HG03571 (cell line): ENCODE results near the gene FLT1.

Experiments used
- ATAC-seq: cut with Tn5 transposase; IDR thresholded peaks from one replicate; pipeline ENCODE4 v1.9.1; 2021; ENCODE audit not compliant: unreplicated experiment

The FLT1 gene

GRCh38 chr13:28494778-28495537 is at the start of gene FLT1:
Gene FLT1, minus strand, starts transcription at chr13:28495128. Its CDS starts 285 bp downstream, at chr13:28494843.
- no peak for ATAC-seq

- no peak for ATAC-seq
These were observed 49.1 kb upstream of the FLT1 start for GRCh38 chr13:28544026-28544425.

GRCh38 chr13:28542804-28543203 is 47.9 kb upstream of the FLT1 start:
- no peak for ATAC-seq

GRCh38 chr13:28541966-28542365 is 47.0 kb upstream of the FLT1 start:
- ATAC-seq: no peak

GRCh38 chr13:28540612-28541011 is 45.7 kb upstream of the FLT1 start:
- no peak for ATAC-seq

GRCh38 chr13:28539625-28540286 is 44.8 kb upstream of the FLT1 start:
- ATAC-seq: no peak

GRCh38 chr13:28538932-28539331 is 44.0 kb upstream of the FLT1 start:
- ATAC-seq: no peak

- no peak for ATAC-seq
These were observed 42.2 kb upstream of the FLT1 start for GRCh38 chr13:28537171-28537570.

GRCh38 chr13:28536371-28536770 is 41.4 kb upstream of the FLT1 start:
- no peak for ATAC-seq

- no peak for ATAC-seq
These were observed 40.8 kb upstream of the FLT1 start for GRCh38 chr13:28535734-28536133.

GRCh38 chr13:28534801-28535200 is 39.9 kb upstream of the FLT1 start:
- ATAC-seq: no peak

- no peak for ATAC-seq
These were observed 39.3 kb upstream of the FLT1 start for GRCh38 chr13:28534210-28534609.

GRCh38 chr13:28533441-28534166 is 38.7 kb upstream of the FLT1 start:
- ATAC-seq: no peak

GRCh38 chr13:28533125-28533436 is 38.2 kb upstream of the FLT1 start:
- ATAC-seq: no peak

- no peak for ATAC-seq
These were observed 37.6 kb upstream of the FLT1 start for GRCh38 chr13:28532388-28533124.

- no peak for ATAC-seq
These were observed 37.0 kb upstream of the FLT1 start for GRCh38 chr13:28531845-28532387.

GRCh38 chr13:28531077-28531844 is 36.3 kb upstream of the FLT1 start:
- no peak for ATAC-seq

- ATAC-seq: no peak
These were observed 35.8 kb upstream of the FLT1 start for GRCh38 chr13:28530729-28531076.

- ATAC-seq: no peak
These were observed 34.9 kb upstream of the FLT1 start for GRCh38 chr13:28529836-28530235.

GRCh38 chr13:28528848-28529247 is 33.9 kb upstream of the FLT1 start:
- no peak for ATAC-seq
